Stimulated activated CD4-positive, alpha-beta T cell treated with anti-CD3 and anti-CD28 coated beads, Interleukin-12 subunit alpha, Interleukin-12 subunit beta, amount 100 ng/mL, for 24 hours (primary cell): ENCODE measurements around the gene FGD3.
"Not testable (repeated sequence)": the region's sequence is repeated elsewhere in the genome, so short reads cannot be mapped to it uniquely, and the experiment has no call there.

ENCODE experiments used
- DNase-seq, 2 experiments: peaks; one replicate each; pipeline ENCODE4 v3.0.0-alpha.2; 2020; ENCODE audit warnings: low read depth in 2 of 2

FGD3 gene

GRCh38 chr9:92947268-92948037 lies at the start of gene FGD3:
FGD3 (plus strand) TSS chr9:92947523; CDS start chr9:92976257, 28,734 bp downstream.
- peak in 1 of 2 experiments; percentile 42 for DNase-seq

- DNase-seq, result not testable (repeated sequence)
Measured at GRCh38 chr9:92905137-92905536, 42.2 kb upstream of the FGD3 start.

GRCh38 chr9:92911511-92912475 lies 35.5 kb upstream of the FGD3 start:
- DNase-seq, result no peak

GRCh38 chr9:92917176-92917800 lies 30.0 kb upstream of the FGD3 start:
- DNase-seq, result no peak

GRCh38 chr9:92920437-92920836 lies 26.9 kb upstream of the FGD3 start:
- DNase-seq, result no peak

- no peak for DNase-seq
Measured at GRCh38 chr9:92931606-92932005, 15.7 kb upstream of the FGD3 start.

- DNase-seq, result no peak
Measured at GRCh38 chr9:92934321-92934720, 13.0 kb upstream of the FGD3 start.

- DNase-seq, result no peak
Measured at GRCh38 chr9:92938025-92938424, 9.3 kb upstream of the FGD3 start.

GRCh38 chr9:92941861-92942260 lies 5.5 kb upstream of the FGD3 start:
- no peak for DNase-seq

GRCh38 chr9:92942688-92943616 lies 4.4 kb upstream of the FGD3 start:
- DNase-seq, result no peak

GRCh38 chr9:92944921-92945320 lies 2.4 kb upstream of the FGD3 start:
- DNase-seq, result no peak

- no peak for DNase-seq
Measured at GRCh38 chr9:92945796-92946195, 1.5 kb upstream of the FGD3 start.

- no peak for DNase-seq
Measured at GRCh38 chr9:92948038-92948534, 763 bp downstream of the FGD3 start.

GRCh38 chr9:92948632-92949031 lies 1.3 kb downstream of the FGD3 start:
- no peak for DNase-seq

GRCh38 chr9:92949266-92949982 lies 2.1 kb downstream of the FGD3 start:
- no peak for DNase-seq

GRCh38 chr9:92950359-92950955 lies 3.1 kb downstream of the FGD3 start:
- DNase-seq, result no peak

GRCh38 chr9:92952906-92953610 lies 5.7 kb downstream of the FGD3 start:
- DNase-seq, result no peak

- peak in 1 of 2 experiments; percentile 70 for DNase-seq
Measured at GRCh38 chr9:92954049-92954861, 6.9 kb downstream of the FGD3 start.
